T-cell (primary cell): Measurements from ENCODE around the gene NKX2-2. TPM values are rescaled to one million over a fixed set of nuclear protein-coding genes. Genes with fewer than 3 reads are reported as not detected.
A peak's percentile ranks its signal among the peaks of the same experiment; 100 is the strongest.

Source experiments
- ATAC-seq, 4 experiments: fragments of 200-7000 bp in 3 of 4; fragments of 150-1000 bp in 1 of 4; cut with Tn5 transposase; replicated peaks in 1 of 4; 1 replicate in 3 of 4; 2 replicates in 1 of 4; pipeline ENCODE4 v1.10.0; 2021; ENCODE audit warnings: moderate library complexity in 3 of 4, mild to moderate bottlenecking in 2 of 4, moderate number of reproducible peaks in 1 of 4
- CTCF ChIA-PET, 2 donors: fragments of 300-600 bp; sonication (Branson Sonifier 250); formaldehyde crosslinking; loops; one replicate each; lab custom pipeline; 2022; ENCODE audit warnings: antibody characterized with exemption in 2 of 2; lab: Charles Lee
- POLR2A ChIA-PET, 2 donors: fragments of 300-600 bp; sonication (Branson Sonifier 250); formaldehyde crosslinking; loops; one replicate each; lab custom pipeline; 2022; ENCODE audit warnings: antibody characterized with exemption in 2 of 2; lab: Charles Lee
- DNase-seq, 35 experiments: peaks; one replicate each; pipeline versions ENCODE4 v3.0.0 to v3.0.0-alpha.2; 2013 to 2023
- H3K27ac ChIP-seq: one replicate; pipeline ENCODE4 v1.5.1; 2013; ENCODE audit warnings: low read length
- H3K27me3 ChIP-seq, 2 experiments: replicated peaks in 1 of 2; 1 replicate in 1 of 2; 2 replicates in 1 of 2; pipeline versions ENCODE4 v1.6.1 to v1.7.0; 2013; ENCODE audit warnings: low read length in 1 of 2, mixed read lengths in 1 of 2; ENCODE audit not compliant: control insufficient read depth in 2 of 2, insufficient read depth in 2 of 2; ENCODE audit errors: extremely low read depth in 1 of 2
- H3K36me3 ChIP-seq, 2 donors: 1 replicate in 1 of 2; 2 replicates in 1 of 2; pipeline versions ENCODE4 v1.6.1 to v1.7.0; 2013; ENCODE audit warnings: low read length in 1 of 2; ENCODE audit not compliant: control insufficient read depth in 2 of 2, insufficient read depth in 1 of 2; ENCODE audit errors: extremely low read depth in 1 of 2
- H3K4me1 ChIP-seq, 2 experiments: 1 replicate in 1 of 2; 2 replicates in 1 of 2; pipeline versions ENCODE4 v1.6.1 to v1.7.0; 2013; ENCODE audit warnings: low read length in 2 of 2, mixed read lengths in 1 of 2; ENCODE audit not compliant: insufficient read depth in 2 of 2, control insufficient read depth in 1 of 2; ENCODE audit errors: extremely low read depth in 1 of 2
- H3K4me3 ChIP-seq, 2 donors: 1 replicate in 1 of 2; 2 replicates in 1 of 2; pipeline versions ENCODE4 v1.5.1 to v1.7.0; 2013; ENCODE audit warnings: mild to moderate bottlenecking in 2 of 2, low read length in 1 of 2, moderate library complexity in 1 of 2; ENCODE audit not compliant: control insufficient read depth in 1 of 2; ENCODE audit errors: extremely low read depth in 1 of 2
- H3K9me3 ChIP-seq: 2 replicates; pipeline ENCODE4 v1.7.0; 2013
- H3K27ac Mint-ChIP-seq, 2 donors: one replicate each; pipeline ENCODE4 v1.8.0; 2020 to 2021; ENCODE audit warnings: mild to moderate bottlenecking in 2 of 2, mixed read lengths in 2 of 2
- H3K27me3 Mint-ChIP-seq, 2 donors: one replicate each; pipeline ENCODE4 v1.8.0; 2021 to 2022; ENCODE audit warnings: mixed read lengths in 2 of 2
- H3K36me3 Mint-ChIP-seq: one replicate; pipeline ENCODE4 v1.8.0; 2021; ENCODE audit warnings: mixed read lengths
- H3K4me1 Mint-ChIP-seq, 3 donors: one replicate each; pipeline ENCODE4 v1.8.0; 2020 to 2022; ENCODE audit warnings: mixed read lengths in 3 of 3, mild to moderate bottlenecking in 1 of 3
- H3K4me3 Mint-ChIP-seq, 3 donors: one replicate each; pipeline ENCODE4 v1.8.0; 2020 to 2022; ENCODE audit warnings: mild to moderate bottlenecking in 3 of 3, mixed read lengths in 3 of 3, moderate library complexity in 3 of 3
- H3K9me3 Mint-ChIP-seq, 3 donors: one replicate each; pipeline ENCODE4 v1.8.0; 2020 to 2022; ENCODE audit warnings: mixed read lengths in 3 of 3
- WGBS: methylation state at CpG from one replicate; pipeline ENCODE4 v1.1.5; 2013; ENCODE audit warnings: missing lambda C conversion rate; ENCODE audit not compliant: insufficient coverage; 5-methylcytosine and 5-hydroxymethylcytosine counted together
- total RNA-seq, 35 experiments: library from RNA in 6 of 35; stranded (reverse) in 6 of 35; fragments of 120-200 nt in 1 of 35; gene quantifications; one replicate each; pipeline versions ENCODE4 v1.2.1 to v1.2.4 and lab custom pipeline; 2013 to 2026

NKX2-2 gene
- total RNA-seq, 5 donors from 2014 or later (not counting 1 experiment from before 2014, with no cell fraction given) = not detected

DNA sequence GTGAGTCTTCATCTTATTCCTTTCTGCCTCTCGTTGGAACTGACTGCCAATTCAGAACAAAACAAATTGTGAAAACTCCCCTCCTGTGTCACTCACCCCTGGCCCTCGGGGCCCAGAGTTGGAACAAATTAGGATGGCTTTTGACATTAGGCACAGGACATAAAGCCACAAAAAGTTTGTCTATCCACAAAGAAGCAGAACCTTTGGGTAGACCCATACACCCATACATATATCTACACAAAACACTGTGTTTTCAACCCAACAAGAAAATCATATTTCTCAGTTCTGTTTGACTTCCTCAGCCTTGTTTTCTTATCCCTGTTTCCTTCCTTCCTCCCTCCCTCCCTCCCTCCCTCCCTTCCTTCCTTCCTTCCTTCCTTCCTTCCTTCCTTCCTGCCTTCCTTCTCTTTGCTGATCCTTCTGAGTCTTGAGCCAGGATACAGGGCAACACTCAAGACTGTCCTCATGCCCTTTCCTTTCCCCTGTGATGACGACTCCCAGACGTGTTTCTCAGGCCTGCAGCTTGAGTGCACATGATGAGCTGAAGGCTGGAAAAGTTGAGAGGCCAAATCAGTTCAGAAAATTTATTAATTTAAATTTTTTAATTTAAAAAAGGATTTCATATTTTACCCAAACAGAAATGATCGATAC, 41.7 kb upstream of the NKX2-2 start:
- Histone ChIP-seq H3K9me3 (no peaks in the 10 kb centered on the region), H3K27ac (no peak overlapping the region), H3K4me1 (peaks cover 4 to 15% of the 10 kb centered on the region in 2 experiments), H3K4me3 (no peak overlapping the region), H3K27me3 (no peaks in the 10 kb centered on the region), H3K36me3 (no peaks in the 10 kb centered on the region)
- CTCF ChIA-PET = interaction anchor here in 1 of 2 donors (0.6 kb wide), 1 partner anchor 16 kb away, joined by 3 read pairs; no protein-coding TSS in a partner anchor
- no peaks in the 10 kb centered on the region for H3K36me3 Mint-ChIP-seq
- peak overlapping the region; percentile 82 to 83 for H3K27ac Mint-ChIP-seq
- WGBS = 40% methylated on average over 1 of the region's 5 CpGs
- H3K27me3 Mint-ChIP-seq = peaks cover 0 to 5% of the 10 kb centered on the region in 2 donors
- H3K9me3 Mint-ChIP-seq = no peaks in the 10 kb centered on the region
- H3K4me3 Mint-ChIP-seq = peak overlapping the region in 1 of 3 donors; percentile 33
- ATAC-seq (no peak), DNase-seq (no peak)
- peaks cover 32 to 53% (median 41%) of the 10 kb centered on the region in 3 donors for H3K4me1 Mint-ChIP-seq
- POLR2A ChIA-PET = interaction anchor here in 1 of 2 donors (0.6 kb wide), 1 partner anchor 111 kb away, joined by 8 read pairs; no protein-coding TSS in a partner anchor

DNA sequence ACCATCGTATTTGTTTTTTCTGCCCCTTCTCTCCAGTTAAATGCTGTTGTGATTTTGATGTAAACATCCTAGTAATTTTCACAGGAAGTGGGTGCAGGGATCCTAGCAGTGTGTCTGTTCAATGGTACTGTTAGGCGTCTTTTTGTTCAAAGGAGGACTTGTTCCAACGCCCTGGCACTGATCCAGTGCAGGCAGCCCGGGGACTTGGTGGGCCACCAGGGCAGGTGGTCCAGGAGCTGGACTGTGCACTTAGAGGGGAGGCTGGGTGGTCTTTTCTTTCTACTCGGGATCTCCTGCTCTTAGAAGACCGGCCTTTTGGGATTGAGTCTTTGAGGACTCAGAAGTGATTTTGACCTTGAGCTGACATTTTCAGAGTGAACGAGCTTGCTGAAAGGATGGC, 41.1 kb upstream of the NKX2-2 start:
- Mint-ChIP-seq H3K4me1 (peaks cover 33 to 56% (median 43%) of the 10 kb centered on the region in 3 donors), H3K9me3 (no peaks in the 10 kb centered on the region), H3K27me3 (peaks cover 0 to 3% of the 10 kb centered on the region in 2 donors), H3K4me3 (peak overlapping the region in 1 of 3 donors; percentile 33), H3K36me3 (no peaks in the 10 kb centered on the region), H3K27ac (peak overlapping the region; percentile 69 to 82)
- Histone ChIP-seq H3K36me3 (no peaks in the 10 kb centered on the region), H3K9me3 (no peaks in the 10 kb centered on the region), H3K4me1 (peaks cover 4 to 15% of the 10 kb centered on the region in 2 experiments), H3K27ac (no peak overlapping the region), H3K4me3 (no peak overlapping the region), H3K27me3 (no peaks in the 10 kb centered on the region)
- ChIA-PET CTCF (no interaction called here), POLR2A (no interaction called here)
- DNase-seq (no peak), ATAC-seq (no peak)
- 51% methylated on average over 6 of the region's 7 CpGs for WGBS

DNA sequence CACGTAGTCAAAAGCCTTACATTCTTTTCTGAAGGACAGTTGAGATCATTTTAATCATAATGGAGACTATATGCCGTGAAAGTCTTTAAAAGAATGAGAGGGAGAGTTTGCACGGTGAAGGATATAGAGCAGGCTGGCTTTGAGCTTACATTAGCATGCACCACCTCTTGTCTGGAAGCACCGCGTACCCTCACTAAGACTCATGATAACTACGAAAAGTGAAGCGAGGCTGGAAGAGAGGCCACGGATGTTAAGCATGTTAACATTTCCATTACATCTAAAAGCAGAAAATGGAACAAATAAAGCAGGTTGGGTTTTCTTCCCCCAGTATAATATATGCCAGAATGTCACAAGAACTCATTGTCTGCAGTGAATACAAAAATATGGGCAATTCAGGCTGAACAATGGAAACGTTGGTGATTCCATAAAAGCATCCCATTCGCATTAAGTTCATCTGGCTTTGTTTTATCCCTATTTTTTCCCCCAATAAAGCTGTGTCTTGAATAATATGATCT, 40.6 kb upstream of the NKX2-2 start:
- peaks cover 0 to 3% of the 10 kb centered on the region in 2 donors for H3K27me3 Mint-ChIP-seq
- H3K9me3 ChIP-seq = no peaks in the 10 kb centered on the region
- no peaks in the 10 kb centered on the region for H3K9me3 Mint-ChIP-seq
- ChIA-PET POLR2A (no interaction called here), CTCF (interaction anchor here in 1 of 2 donors (1.1 kb wide), 1 partner anchor 49 kb away, joined by 3 read pairs; no protein-coding TSS in a partner anchor)
- H3K27ac ChIP-seq = no peak overlapping the region
- peaks cover 4 to 15% of the 10 kb centered on the region in 2 experiments for H3K4me1 ChIP-seq
- no peaks in the 10 kb centered on the region for H3K36me3 Mint-ChIP-seq
- peak overlapping the region in 1 of 2 donors; percentile 69 for H3K27ac Mint-ChIP-seq
- H3K4me3 ChIP-seq = no peak overlapping the region
- no peak for DNase-seq
- 96% methylated on average over 4 of the region's 10 CpGs for WGBS
- H3K4me3 Mint-ChIP-seq = peak overlapping the region in 1 of 3 donors; percentile 33
- ATAC-seq = no peak
- H3K27me3 ChIP-seq = no peaks in the 10 kb centered on the region
- H3K4me1 Mint-ChIP-seq = peaks cover 38 to 57% (median 47%) of the 10 kb centered on the region in 3 donors
- no peaks in the 10 kb centered on the region for H3K36me3 ChIP-seq

DNA sequence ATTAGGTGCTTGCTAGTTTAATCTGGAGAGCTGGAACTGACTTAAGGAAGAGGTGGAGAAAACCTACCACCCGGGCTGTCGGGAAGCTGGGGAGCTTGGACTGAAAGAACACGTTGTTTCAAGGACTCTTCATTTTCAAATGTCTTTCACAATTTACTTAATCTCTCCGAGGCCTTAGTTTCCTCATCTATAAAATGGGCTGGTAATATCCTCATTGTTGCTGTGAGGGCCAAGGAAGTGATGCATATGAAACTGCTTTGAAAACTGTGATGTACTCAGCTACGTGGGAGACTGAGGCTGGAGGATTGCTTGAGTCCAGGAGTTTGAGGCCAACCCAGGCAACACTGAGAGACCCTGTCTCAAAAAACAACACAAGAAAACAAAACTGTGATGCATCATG, 36.7 kb upstream of the NKX2-2 start:
- Mint-ChIP-seq H3K4me1 (peaks cover 55 to 57% (median 56%) of the 10 kb centered on the region in 3 donors), H3K36me3 (no peaks in the 10 kb centered on the region), H3K27me3 (no peaks in the 10 kb centered on the region), H3K9me3 (no peaks in the 10 kb centered on the region), H3K4me3 (no peak overlapping the region), H3K27ac (peak overlapping the region; percentile 35 to 94)
- Histone ChIP-seq H3K27ac (no peak overlapping the region), H3K9me3 (no peaks in the 10 kb centered on the region), H3K4me1 (peaks cover 7 to 34% of the 10 kb centered on the region in 2 experiments), H3K36me3 (no peaks in the 10 kb centered on the region), H3K4me3 (no peak overlapping the region), H3K27me3 (peaks cover 0 to 2% of the 10 kb centered on the region in 2 experiments)
- DNase-seq (no peak), ATAC-seq (no peak)
- no CpG with 5 or more reads among the region's 5 CpGs for WGBS
- ChIA-PET CTCF (no interaction called here), POLR2A (no interaction called here)

DNA sequence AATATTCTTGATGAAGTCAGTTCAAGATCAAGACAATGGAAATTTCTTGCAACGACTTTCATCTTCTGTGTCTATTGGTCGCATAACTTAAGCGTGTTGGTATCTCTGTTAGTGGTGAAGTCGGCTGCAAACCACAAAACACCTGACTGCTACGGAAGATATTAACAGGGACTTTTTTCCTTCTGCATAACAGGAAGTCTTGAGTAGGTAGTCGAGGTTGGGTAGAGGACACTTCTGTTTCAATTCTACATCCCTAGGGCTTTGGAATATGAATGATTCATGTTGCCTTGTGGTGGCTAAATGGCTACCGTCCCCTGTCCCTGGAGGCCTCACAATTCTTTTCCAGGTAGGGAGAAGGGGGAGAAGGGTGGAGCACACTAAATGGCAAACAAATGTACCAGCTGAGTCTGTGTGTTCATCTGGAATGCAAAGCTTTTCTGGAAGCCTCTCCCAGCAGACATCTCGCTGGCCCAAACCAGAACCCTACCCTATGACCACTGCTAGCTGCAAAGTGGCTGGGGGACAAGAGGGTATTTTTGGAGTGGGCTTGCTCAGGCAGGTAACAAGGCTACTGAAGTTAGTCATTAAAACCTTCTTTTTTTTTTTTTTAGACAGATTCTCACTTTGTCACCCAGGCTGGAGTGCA, 34.6 kb upstream of the NKX2-2 start:
- peak overlapping the region in 1 of 2 donors; percentile 30 for H3K4me3 ChIP-seq
- DNase-seq = peak in 32 of 35 experiments; percentile 15 to 84 (median 43)
- POLR2A ChIA-PET = interaction anchor here (0.7 to 1.0 kb wide), 2 partner anchors 9 to 21 kb away, joined by 4 to 5 read pairs; no protein-coding TSS in a partner anchor
- CTCF ChIA-PET = interaction anchor here in 1 of 2 donors (1.3 kb wide), 1 partner anchor 19 kb away, joined by 5 read pairs; no protein-coding TSS in a partner anchor
- peak overlapping the region; percentile 86 for H3K27ac ChIP-seq
- Mint-ChIP-seq H3K9me3 (no peaks in the 10 kb centered on the region), H3K27me3 (no peaks in the 10 kb centered on the region), H3K4me3 (peak overlapping the region; percentile 61 to 74 (median 61)), H3K36me3 (no peaks in the 10 kb centered on the region), H3K4me1 (peaks cover 40 to 41% (median 41%) of the 10 kb centered on the region in 3 donors), H3K27ac (peak overlapping the region; percentile 92 to 94)
- no peaks in the 10 kb centered on the region for H3K36me3 ChIP-seq
- WGBS = no CpG with 5 or more reads among the region's 8 CpGs
- peaks cover 2 to 3% of the 10 kb centered on the region in 2 experiments for H3K27me3 ChIP-seq
- H3K9me3 ChIP-seq = no peaks in the 10 kb centered on the region
- peak; percentile 91 to 96 (median 95) for ATAC-seq
- H3K4me1 ChIP-seq = peaks cover 3 to 27% of the 10 kb centered on the region in 2 experiments

DNA sequence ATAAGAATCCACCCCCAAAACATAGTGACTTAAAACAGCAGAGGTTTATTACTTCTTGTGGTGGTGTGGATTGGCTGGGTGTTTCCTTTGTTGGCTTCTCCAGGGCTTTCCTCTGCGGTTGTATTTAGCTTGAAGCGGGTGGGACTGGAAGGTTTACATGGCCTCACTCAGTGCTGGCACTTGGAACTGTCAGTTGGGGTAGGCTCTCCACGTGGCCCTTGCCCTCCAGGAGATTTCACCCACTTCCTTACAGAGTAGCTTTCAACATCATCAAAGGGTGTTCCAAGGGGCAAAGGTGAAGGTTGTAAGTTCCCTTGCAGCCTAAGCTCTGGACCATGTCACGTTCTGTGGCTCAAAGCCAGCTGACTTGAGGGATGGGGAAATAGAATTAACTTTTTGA, 32.5 kb upstream of the NKX2-2 start:
- Mint-ChIP-seq H3K9me3 (no peaks in the 10 kb centered on the region), H3K27me3 (no peaks in the 10 kb centered on the region), H3K4me1 (peaks cover 40% of the 10 kb centered on the region in 3 donors), H3K27ac (peak overlapping the region; percentile 16 to 94), H3K36me3 (no peaks in the 10 kb centered on the region), H3K4me3 (no peak overlapping the region)
- WGBS = no CpG with 5 or more reads among the region's 4 CpGs
- ATAC-seq = no peak
- ChIA-PET CTCF (interaction anchor here in 1 of 2 donors (1.2 to 1.3 kb wide), 2 partner anchors 16 to 25 kb away, joined by 5 to 6 read pairs; no protein-coding TSS in a partner anchor), POLR2A (interaction anchor here in 1 of 2 donors (0.6 kb wide), 2 partner anchors 12 to 1795 kb away, joined by 3 to 5 read pairs; no protein-coding TSS in a partner anchor)
- no peak overlapping the region for H3K27ac ChIP-seq
- no peaks in the 10 kb centered on the region for H3K36me3 ChIP-seq
- peaks cover 3 to 27% of the 10 kb centered on the region in 2 experiments for H3K4me1 ChIP-seq
- H3K9me3 ChIP-seq = no peaks in the 10 kb centered on the region
- no peak for DNase-seq
- peaks cover 2 to 13% of the 10 kb centered on the region in 2 experiments for H3K27me3 ChIP-seq
- H3K4me3 ChIP-seq = no peak overlapping the region
